ENCODE measurements around the gene GBX2. TPM values are rescaled to one million over a fixed set of nuclear protein-coding genes. Genes with fewer than 3 reads are reported as not detected.

The GBX2 gene
- total RNA-seq, 1 experiment from 2014 or later = 10.2 TPM

GRCh38 chr2:236215196-236215595 lies 47.0 kb upstream of the GBX2 start:
- ChIA-PET CTCF (no interaction called here), POLR2A (no interaction called here)
- intact Hi-C loops (cut with micrococcal nuclease; ENCODE audit: unreplicated experiment) = no loop called here
- BruUV-seq (replicated peaks) = no TSS peak
- H3K4me3 ChIP-seq (ENCODE audit: low read depth in 2 of 2, low read length in 2 of 2) = no peak overlapping the region
- in situ Hi-C loops (cut with HindIII; ENCODE audit: low pct_unique_long_range_greater_than_20kb, low sequenced_read_pairs) = no loop called here
- ATAC-seq (no peak), DNase-seq (ENCODE audit: low read depth, low spot score) (no peak)
- no peak for TF ChIP-seq SIN3A (IDR thresholded peaks at IDR 0.05; ENCODE audit: borderline replicate concordance, insufficient read depth, low read depth, low read length)
- no peak for TF ChIP-seq CTCF (IDR thresholded peaks at IDR 0.05)
- TF ChIP-seq POLR2AphosphoS5 (IDR thresholded peaks at IDR 0.05; ENCODE audit: low read depth, low read length) = no peak
- TF ChIP-seq REST (IDR thresholded peaks at IDR 0.05; ENCODE audit: insufficient read depth in 1 of 2, low read depth in 2 of 2, low read length in 1 of 2) = no peak
- TF ChIP-seq TCF7L2 (IDR thresholded peaks at IDR 0.05; ENCODE audit: low read depth, low read length) = no peak
- H3K27me3 ChIP-seq (ENCODE audit: control insufficient read depth, insufficient read depth, low read length) = no peaks in the 10 kb centered on the region
- no peaks in the 10 kb centered on the region for H3K4me1 ChIP-seq (ENCODE audit: control insufficient read depth, insufficient read depth, low read length)
- H3K9me3 ChIP-seq (ENCODE audit: control insufficient read depth, insufficient read depth, low read depth, low read length) = no peaks in the 10 kb centered on the region
- no peak overlapping the region for H3K27ac ChIP-seq (ENCODE audit: low read length)
- no peaks in the 10 kb centered on the region for H3K36me3 ChIP-seq (ENCODE audit: control insufficient read depth, insufficient read depth, low read length)

GRCh38 chr2:236214376-236214995 lies 46.3 kb upstream of the GBX2 start:
- H3K27me3 ChIP-seq (ENCODE audit: control insufficient read depth, insufficient read depth, low read length) = no peaks in the 10 kb centered on the region
- DNase-seq (ENCODE audit: low read depth, low spot score) = no peak
- in situ Hi-C loops (cut with HindIII; ENCODE audit: low pct_unique_long_range_greater_than_20kb, low sequenced_read_pairs) = no loop called here
- H3K9me3 ChIP-seq (ENCODE audit: control insufficient read depth, insufficient read depth, low read depth, low read length) = no peaks in the 10 kb centered on the region
- ChIA-PET CTCF (no interaction called here), POLR2A (no interaction called here)
- H3K4me1 ChIP-seq (ENCODE audit: control insufficient read depth, insufficient read depth, low read length) = no peaks in the 10 kb centered on the region
- intact Hi-C loops (cut with micrococcal nuclease; ENCODE audit: unreplicated experiment) = no loop called here
- H3K27ac ChIP-seq (ENCODE audit: low read length) = no peak overlapping the region
- TF ChIP-seq CTCF (IDR thresholded peaks at IDR 0.05) (no peak), SIN3A (IDR thresholded peaks at IDR 0.05; ENCODE audit: borderline replicate concordance, insufficient read depth, low read depth, low read length) (no peak), REST (IDR thresholded peaks at IDR 0.05; ENCODE audit: insufficient read depth in 1 of 2, low read depth in 2 of 2, low read length in 1 of 2) (no peak), POLR2AphosphoS5 (IDR thresholded peaks at IDR 0.05; ENCODE audit: low read depth, low read length) (no peak), TCF7L2 (IDR thresholded peaks at IDR 0.05; ENCODE audit: low read depth, low read length) (no peak)
- BruUV-seq (replicated peaks) = no TSS peak
- 0 out of 2 replicates have a peak, but pooled peaks have one; percentile 34 for ATAC-seq
- H3K4me3 ChIP-seq (ENCODE audit: low read depth in 2 of 2, low read length in 2 of 2) = no peak overlapping the region
- no peaks in the 10 kb centered on the region for H3K36me3 ChIP-seq (ENCODE audit: control insufficient read depth, insufficient read depth, low read length)

Data from Panc1 (cell line).